HuH-7 (cell line): ENCODE measurements around the gene AMIGO2.
A peak's percentile ranks its signal among the peaks of the same experiment; 100 is the strongest.
"Not testable (repeated sequence)": the region's sequence is repeated elsewhere in the genome, so short reads cannot be mapped to it uniquely, and the experiment has no call there.

Source experiments
- DNase-seq: peaks from one replicate; pipeline ENCODE4 v3.0.0; 2011; ENCODE audit warnings: low spot score

AMIGO2 gene

DNA sequence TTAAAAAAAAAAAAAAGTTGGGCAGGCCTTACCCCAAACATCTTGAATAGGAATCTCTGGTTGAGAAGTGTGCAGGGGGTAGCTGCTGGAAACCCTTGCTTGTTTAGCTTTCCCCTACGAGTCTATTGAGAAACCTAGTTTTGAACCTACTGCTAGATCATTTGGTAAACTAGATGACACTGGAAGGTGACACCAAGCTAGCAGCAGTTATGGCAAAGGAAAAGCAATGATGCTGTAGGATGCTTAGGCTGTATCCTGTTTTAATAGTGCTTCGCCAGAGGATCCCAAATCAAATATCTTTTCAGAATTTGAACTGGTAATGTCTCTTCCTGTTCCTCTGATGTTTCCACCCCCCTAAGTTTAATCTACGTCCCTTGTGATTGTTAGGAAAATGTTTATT, 5.8 kb downstream of the AMIGO2 start:
- no peak for DNase-seq

DNA sequence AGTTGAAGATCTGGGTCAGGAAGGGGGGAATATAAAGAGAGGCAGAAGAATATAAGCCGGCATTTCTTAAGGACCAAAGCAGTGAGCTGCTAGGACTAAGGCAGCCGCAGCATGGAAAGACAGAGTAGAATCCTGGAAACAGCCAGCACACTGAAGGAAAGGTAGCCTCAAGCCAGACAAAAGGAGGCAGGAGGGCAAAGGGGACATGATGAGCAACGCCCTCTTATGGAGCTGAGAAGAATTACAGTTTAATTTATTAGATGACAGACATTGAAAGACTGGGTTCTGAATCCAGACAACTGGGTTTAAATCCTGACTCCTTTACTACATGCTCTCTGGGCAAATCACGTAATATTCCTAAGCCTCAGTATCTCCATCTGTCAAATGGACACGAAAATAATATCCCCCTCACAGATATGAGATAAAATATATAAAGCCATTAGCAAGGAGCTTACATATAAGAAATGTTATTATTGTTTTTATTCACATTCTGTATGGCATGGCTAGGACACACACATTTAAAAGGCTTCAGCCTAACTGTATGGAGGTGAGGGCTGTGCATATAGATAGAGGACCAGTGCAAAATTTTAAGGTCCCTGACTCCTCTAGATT, 8.4 kb downstream of the AMIGO2 start:
- peak; percentile 54 for DNase-seq

DNA sequence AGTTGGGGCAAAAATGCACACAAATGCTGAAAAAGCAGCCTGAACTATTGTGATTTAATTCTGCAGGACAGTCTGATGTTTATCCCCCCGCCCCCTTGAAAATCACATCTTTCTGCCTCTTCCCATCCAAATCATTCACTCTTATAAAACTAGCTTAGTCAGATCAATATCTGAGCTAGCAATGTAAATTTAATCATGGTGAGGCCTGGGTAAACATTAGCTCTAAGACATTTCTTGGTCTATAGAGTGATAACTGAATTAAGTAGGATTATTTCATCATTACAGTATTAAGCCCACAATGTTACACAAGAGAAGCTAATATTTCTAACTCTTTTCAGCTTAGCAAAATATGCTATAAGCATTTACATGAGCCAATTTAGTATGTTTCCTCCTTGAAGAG, 9.4 kb downstream of the AMIGO2 start:
- no peak for DNase-seq

DNA sequence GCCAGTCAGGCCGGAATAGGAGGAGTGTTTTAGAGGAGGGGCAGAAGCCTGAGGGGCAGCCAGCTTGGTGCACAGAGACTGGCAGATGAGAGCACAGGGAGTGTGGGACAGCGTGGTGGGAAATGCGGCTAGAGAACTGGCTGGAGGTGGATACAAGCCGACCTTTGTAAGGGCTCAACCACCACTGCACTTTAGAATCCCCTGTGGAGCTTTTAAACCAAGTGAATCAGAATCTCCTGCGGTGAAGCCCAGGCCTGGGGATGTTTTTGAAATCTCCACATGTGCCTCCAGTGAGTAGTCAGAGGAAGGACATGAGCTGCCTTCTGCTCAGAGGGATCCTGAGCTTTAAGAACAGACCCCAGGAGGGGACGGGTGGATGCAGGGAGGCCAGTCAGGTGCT, 11.2 kb downstream of the AMIGO2 start:
- no peak for DNase-seq

DNA sequence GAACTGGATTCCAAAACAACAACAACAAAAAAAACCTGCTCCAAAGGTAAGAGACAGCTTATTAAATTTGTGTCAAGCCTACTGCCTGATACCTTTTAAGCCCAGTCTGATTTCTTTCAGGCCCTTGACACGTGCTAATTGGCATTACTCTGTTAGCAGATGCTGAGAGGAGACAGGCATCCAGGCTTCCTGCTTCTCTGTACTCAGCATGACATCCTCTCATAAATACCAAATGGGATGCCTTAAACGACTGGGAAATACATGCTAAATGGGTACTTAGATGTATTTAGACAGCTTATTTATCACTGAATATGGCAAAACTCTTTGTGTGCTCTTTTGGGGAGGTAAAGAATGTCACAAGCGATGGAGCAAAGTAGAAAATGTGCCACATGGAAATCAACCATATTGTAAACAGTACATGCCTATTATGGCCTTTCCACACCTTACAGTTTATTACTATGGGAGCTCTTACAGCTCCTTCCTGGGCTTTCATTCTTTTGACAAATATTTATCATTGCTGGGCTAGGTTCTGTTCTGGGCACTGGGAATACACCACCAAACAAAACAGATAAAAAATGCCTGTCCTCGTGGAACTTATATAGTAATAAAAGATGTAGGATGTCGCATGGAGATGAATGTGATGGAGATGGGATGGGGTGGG, 11.9 kb downstream of the AMIGO2 start:
- DNase-seq = no peak

DNA sequence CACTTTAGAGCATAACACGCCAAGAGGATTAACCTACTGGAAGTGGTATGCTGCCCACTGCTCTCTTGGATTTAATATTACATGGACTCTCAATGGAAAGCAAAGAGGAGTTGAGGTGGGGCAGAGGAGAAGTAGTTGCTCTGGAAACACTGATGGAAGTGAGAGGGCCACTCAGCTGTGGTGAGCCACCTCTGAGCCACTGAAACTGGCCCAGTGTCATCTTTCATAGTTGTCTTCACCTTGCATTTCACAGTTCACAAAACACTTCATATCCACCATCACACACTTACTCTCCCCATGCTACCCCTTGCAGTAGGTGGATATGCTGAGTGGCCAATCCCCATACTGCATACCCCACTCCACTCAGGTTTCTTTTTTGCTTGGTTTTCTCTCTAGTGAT, 12.6 kb downstream of the AMIGO2 start:
- DNase-seq = no peak

DNA sequence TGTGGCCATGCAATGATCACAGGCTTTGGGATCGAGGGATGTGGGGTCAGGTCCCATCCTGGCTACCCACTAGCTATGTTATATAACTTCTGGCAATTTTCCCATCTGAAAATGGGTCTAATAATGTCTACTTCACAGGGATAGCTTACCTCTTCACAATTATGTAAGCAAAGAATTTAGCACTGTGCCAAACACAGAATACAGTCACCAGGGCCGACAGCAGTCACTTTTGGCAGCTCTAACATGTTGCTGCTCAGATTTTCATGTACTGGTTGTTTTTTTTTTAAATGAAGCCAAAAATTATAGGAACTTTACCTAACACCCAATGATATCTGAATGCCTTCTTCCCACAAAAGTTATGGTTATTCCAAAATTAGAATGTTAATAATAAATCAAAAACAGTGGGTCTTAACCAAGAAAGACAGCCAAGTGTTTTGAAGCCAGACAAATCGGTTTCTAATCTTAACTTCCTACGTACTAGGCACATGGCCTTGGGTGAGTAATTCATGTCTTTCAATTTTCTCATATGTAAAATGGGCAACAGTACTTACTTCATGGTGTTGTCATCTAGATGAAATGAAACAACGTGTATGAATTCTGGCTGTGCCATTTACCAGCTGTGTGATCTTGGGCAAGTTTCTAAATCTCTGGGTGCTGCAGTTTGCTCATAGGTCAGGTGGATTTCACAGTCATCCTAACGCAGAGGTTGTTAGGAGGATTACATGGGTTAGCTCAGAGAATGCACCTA, 13.3 kb downstream of the AMIGO2 start:
- DNase-seq = no peak

DNA sequence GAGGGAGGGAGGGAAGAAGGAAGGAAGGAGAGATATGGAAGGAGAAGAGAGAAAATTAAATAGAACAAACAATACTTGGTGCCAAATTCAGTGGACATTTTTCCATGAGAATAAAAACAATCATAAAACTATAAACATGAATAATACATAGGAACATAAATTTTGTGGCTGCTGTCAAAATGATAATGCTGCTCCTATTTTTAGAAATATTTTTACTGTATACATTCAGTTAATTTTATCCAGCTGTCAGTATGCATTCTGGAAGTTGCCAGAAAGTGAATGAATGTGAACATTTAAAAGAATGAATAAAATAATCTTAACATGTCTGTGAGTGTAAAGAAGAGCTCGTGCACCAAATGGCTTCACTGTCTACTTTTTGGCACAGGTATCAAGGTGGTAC, 14.2 kb downstream of the AMIGO2 start:
- DNase-seq = no peak

DNA sequence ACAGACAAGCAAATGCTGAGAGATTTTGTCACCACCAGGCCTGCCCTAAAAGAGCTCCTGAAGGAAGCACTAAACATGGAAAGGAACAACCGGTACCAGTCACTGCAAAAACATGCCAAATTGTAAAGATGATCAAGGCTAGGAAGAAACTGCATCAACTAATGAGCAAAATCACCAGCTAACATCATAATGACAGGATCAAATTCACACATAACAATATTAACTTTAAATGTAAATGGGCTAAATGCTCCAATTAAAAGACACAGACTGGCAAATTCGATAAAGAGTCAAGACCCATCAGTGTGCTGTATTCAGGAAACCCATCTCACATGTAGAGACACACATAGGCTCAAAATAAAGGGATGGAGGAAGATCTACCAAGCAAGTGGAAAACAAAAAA, 21.1 kb downstream of the AMIGO2 start:
- not testable (repeated sequence) for DNase-seq

DNA sequence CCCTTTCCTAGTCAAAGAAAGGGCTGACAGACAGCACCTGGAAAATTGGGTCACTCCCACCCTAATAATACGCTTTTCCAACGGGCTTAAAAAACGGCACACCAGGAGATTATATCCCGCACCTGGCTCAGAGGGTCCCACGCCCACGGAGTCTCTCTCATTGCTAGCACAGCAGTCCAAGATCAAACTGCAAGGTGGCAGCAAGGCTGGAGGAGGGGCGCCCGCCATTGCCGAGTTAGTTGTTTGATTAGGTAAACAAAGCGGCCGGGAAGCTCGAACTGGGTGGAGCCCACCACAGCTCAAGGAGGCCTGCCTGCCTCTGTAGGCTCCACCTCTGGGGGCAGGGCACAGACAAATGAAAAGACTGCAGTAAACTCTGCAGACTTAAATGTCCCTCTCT, 22.8 kb downstream of the AMIGO2 start:
- not testable (repeated sequence) for DNase-seq

DNA sequence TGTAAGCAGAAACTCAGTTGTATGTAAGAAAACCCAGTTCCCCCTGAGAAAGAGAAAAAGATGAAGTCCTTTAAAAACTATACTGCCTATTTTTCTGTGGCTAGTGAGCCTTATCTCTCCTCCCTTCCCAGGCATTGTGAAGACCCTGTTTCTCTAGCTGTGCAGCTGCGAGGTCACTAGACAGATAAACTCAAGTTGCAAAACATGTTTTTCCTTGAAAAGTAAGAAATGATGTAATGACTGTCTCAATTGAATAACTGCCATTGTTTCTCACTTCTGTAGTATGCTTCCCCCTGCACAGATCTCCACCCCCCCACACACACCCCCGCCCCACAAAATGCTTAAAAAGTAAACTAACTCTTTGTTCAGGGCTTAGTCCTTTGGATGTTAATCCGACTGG, 23.9 kb downstream of the AMIGO2 start:
- DNase-seq = not testable (repeated sequence)

DNA sequence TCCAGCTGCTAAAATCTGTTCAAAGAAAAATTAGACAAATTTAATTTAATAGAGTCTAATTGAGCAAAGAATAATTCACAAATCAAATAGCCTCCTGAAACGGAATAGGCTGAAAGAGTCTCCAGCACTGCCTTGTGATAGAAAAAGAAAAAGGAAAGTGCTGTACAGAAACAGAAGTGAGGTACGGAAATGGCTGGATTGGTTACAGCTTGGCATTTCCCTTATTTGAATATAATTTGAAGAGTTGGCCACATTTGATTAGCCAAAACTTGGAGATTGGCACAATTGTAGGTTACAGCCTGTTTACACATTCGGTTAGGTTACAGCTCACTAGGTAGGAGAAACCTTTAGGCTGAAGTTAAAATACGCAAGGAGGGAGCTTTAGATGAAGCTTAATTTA, 25.1 kb downstream of the AMIGO2 start:
- DNase-seq = no peak

DNA sequence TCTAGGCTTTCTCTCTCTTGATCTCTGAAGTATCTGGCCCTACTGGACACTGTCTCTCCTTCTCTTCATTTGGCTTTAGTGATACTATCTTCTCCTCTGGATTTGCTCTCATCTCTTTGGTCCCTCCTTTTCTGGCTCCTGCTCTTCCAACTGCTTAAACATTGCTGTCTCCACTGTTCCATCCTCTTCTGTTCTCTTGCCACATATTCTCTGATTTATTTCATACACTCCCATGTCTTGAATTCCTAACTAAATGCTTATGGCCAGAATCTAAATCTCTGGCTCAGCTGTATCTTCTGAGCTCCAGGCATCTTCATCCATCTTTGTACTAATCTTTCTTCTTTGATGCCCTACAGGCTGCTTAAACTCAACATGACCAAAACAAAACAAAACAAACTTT, 25.8 kb downstream of the AMIGO2 start:
- DNase-seq = no peak

DNA sequence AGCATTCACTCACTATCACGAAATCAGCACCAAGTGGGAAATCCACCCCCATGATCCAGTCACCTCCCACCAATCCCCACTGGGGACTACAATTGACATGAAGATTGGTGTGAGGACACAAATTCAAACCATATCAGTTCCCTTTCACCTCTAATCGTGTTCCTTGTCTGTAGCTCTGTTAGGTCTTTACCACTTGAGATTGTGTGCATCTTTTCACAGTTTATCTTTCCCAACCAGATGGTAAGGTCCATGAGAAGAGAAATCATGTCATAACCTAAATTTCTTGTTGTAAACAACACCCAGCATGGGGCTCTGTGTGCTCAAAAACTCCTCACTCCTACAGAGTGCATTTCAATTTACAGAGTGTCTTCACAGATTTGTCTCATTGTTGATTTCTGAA, 27.5 kb downstream of the AMIGO2 start:
- DNase-seq = no peak

DNA sequence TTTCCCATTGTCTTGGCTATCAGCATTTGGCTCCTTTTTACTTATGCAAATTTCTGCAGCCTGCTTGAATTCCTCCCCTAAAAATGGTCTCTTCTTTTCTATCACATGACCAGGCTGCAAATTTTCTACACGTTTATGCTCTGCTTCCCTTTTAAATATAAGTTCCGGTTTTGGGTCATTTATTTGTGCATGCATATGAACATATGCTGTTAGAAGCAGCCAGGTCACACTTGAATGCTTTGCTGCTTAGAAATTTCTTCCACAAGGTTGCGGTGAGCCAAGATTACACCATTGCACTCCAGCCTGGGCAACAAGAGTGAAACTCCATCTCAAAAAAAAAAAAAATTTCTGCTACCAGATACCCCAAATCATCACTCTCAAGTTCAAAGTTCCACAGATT, 28.5 kb downstream of the AMIGO2 start:
- not testable (repeated sequence) for DNase-seq

DNA sequence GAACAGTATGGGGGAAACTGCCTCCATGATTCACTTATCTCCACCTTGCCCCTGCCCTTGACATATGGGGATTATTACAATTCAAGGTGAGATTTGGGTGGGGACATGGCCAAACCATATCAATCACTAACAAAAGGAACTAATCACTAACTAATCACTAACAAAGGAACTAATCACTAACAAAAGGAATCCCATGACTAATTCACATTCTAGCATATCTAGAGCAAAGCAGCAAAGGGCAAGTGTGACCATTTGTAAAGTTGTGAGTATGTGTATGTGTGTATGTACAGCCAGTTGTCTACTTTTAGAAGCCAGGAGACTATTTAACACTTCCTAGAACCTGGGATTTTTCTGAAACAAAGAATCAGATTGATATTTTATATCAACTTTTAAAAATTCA, 31.2 kb downstream of the AMIGO2 start:
- DNase-seq = no peak

DNA sequence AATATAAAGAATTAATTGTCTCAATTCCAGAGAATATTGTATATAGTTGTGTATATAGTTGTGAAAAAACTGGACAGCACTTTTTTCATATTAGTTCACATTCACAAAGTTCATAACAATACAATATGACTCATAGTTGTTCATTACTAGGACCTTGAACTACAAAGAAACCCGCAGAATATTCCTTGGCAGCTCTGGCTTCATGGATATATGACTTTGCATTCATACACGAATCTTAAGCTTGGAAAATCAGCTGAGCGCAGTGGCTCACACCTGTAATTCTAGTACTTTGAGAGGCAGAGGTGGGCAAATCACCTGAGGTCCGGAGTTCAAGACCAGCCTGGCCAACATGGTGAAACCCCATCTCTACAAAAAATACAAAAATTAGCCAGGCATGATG, 38.4 kb downstream of the AMIGO2 start:
- no peak for DNase-seq

DNA sequence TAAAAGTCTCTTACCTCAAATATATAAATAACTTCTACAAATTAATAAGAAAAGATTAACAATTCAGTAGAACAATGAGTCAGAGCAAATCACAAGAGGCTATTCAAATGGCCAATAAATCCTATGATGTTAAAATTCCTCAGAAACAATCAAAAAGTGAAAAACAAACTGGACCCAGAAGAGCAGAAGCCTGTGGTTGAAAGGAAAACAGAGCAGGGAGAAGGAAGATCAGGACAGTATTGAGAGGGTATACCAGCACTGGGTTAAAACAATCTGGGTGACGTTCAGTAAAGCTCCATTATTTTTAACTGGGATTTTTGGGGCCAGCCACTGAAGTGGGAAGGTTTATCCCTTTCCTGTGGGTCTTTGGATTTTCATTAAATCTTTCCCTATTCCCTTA, 40.0 kb downstream of the AMIGO2 start:
- DNase-seq = no peak

DNA sequence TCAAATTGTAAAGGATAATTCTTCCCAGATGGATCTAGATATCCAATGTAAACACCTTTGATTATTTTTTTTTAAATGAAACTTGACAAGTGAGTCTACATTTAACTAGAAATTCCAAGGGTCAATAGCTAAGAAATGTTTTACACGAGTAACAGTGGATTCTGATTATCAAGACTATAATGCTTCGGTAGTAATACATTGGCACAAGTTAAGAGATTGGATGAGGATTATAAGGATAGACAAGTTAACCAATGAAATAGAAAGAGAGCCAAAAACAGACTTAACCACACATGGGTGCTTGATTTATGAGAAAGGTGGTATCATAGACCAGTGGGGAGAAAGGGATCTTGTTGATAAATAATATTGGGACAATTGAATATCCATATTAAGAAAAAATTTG, 40.7 kb downstream of the AMIGO2 start:
- no peak for DNase-seq

DNA sequence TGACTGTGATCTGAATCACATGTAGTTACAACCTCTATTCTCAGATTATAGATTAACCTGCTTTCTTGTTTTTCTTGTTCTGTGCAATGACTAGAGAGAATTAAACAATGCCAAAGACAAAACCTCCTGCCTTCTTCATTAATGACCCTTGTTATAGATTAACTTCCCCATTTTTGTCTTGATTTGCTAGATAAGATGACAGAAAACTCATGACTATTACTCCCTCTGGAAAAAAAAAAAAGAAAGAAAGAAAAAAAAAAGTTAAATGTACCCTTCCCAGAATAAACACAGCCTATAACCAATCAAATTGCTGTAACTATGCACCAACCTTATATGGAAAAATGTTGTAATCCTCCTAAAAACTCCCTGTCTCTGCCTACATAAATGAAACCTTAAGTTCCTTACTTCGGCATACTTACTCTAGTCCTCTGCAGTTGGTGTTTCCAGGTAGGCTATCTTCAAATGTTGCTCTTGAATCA, 41.5 kb downstream of the AMIGO2 start:
- no peak for DNase-seq

DNA sequence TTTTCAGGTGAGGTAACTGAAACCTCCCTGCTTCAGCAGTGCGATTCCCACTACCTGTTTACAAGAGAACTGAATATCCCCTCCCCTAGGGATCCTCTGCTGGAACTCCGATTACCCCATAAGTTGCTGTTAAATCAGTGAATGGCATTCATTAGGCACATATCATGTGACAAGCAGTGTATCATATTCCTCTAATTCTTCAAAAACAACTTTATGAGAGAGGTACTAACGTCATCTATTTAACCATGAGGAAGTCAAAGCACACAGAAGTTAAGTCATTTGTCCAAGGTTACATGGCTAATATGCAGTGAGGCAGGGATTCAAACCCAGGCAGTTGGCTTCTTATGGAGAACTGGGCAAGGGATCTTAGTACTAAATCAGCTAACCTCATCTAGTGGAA, 44.3 kb downstream of the AMIGO2 start:
- DNase-seq = no peak

DNA sequence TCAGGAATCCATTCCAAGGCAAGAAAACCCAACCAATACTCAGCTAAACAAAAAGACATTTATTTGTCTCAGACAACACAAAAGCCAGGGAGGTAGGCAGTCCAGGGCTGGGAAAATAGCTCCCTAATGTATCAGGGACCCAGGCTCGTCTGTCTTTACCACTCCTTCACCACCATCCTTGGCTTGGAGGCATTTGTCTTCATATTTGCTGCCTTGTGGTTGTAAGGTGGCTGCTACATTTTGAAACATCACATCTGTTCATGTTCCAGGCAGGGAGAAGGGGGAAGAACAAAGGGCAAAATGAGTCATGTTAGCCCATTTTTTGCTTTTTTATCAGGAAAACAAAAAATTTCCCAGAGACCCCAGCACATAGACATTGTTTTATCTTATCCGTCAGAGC, 45.1 kb downstream of the AMIGO2 start:
- DNase-seq = no peak

DNA sequence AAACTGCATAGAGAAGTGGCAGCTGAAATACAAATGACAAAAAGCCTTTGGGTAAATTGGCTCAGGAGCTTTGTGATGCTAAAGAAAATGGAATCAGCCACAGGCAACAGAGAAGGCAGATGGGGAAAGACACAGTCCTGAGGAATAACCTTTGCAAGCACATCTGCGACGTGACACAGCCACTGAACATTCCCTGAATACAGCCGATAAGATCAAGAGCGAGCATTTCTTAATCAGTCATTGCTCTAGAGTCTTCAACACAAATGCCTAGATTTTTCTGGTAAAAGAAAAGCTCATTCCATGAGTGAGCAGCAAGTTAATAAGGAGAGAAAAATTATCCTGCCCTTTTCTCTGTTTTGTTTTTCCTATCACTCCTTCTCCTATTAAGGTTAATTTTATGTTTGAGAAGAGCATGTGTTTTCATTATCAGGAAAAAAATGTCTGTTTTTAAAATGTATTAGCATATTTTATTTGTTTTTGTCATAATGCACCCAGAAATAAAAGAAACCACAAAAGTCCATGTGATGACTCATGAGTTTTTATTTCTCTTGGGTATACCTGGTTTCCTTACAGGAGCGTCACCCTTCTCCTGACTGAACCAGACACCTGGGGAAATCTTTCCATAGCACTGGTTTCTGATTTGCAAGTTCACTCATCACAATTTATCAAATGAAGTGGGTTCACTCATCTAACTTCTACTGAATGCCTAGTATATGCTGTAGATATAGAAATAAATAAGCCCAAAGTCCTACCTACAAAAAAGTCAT, 45.8 kb downstream of the AMIGO2 start:
- DNase-seq = no peak
